Peyer's patch (tissue), 4 donors: Measurements from ENCODE around the gene PTPRJ. TPM values are rescaled to one million over a fixed set of nuclear protein-coding genes. Genes with fewer than 3 reads are reported as not detected.
"Not testable (repeated sequence)": the region's sequence is repeated elsewhere in the genome, so short reads cannot be mapped to it uniquely, and the experiment has no call there.

Source experiments
- DNase-seq, 3 donors: peaks; one replicate each; pipeline ENCODE4 v3.0.0-alpha.2; 2017 to 2019
- H3K27ac ChIP-seq, 4 donors: fragments of 200-600 bp; sonication (generic); one replicate each; pipeline ENCODE4 v1.5.1; 2016 to 2019
- H3K27me3 ChIP-seq, 2 donors: fragments of 200-600 bp; sonication (generic); one replicate each; pipeline ENCODE4 v1.5.1; 2019
- H3K36me3 ChIP-seq, 3 donors: fragments of 200-600 bp; sonication (generic); one replicate each; pipeline ENCODE4 v1.5.1; 2016 to 2019
- H3K4me1 ChIP-seq, 4 donors: fragments of 200-600 bp; sonication (generic); one replicate each; pipeline ENCODE4 v1.5.1; 2016 to 2019
- H3K4me3 ChIP-seq, 4 donors: fragments of 200-600 bp; sonication (generic); 1 replicate in 3 of 4; 2 replicates in 1 of 4; pipeline ENCODE4 v1.5.1; 2016 to 2019; ENCODE audit warnings: mild to moderate bottlenecking in 1 of 4
- H3K9me3 ChIP-seq, 4 donors: fragments of 200-600 bp; sonication (generic); one replicate each; pipeline ENCODE4 v1.5.1; 2016 to 2019; ENCODE audit warnings: mild to moderate bottlenecking in 1 of 4
- POLR2A ChIP-seq, 2 donors: fragments of 450-650 bp; IDR thresholded peaks; one replicate each; pipeline ENCODE4 v1.5.1; 2017; ENCODE audit warnings: antibody characterized with exemption in 2 of 2, mild to moderate bottlenecking in 2 of 2, moderate library complexity in 2 of 2
- total RNA-seq, 4 donors: library from RNA; depleted of rRNA; stranded (reverse); fragments of >200 nt; gene quantifications; one replicate each; pipeline ENCODE4 v1.1.0, GENCODE V29; 2016
- TF ChIP-seq, protein P1 (sequence below), 6 experiments: fragments of 450-650 bp in 4 of 6; fragments of 200-600 bp in 2 of 6; sonication (generic) in 1 of 6; IDR thresholded peaks; one replicate each; pipeline ENCODE4 v1.5.1; 2017 to 2019; ENCODE audit warnings: antibody characterized with exemption in 6 of 6, mild to moderate bottlenecking in 3 of 6, moderate library complexity in 1 of 6

Gene PTPRJ
- total RNA-seq, 4 donors from 2014 or later = 28.1 to 50.1 (median 37.5) TPM

DNA sequence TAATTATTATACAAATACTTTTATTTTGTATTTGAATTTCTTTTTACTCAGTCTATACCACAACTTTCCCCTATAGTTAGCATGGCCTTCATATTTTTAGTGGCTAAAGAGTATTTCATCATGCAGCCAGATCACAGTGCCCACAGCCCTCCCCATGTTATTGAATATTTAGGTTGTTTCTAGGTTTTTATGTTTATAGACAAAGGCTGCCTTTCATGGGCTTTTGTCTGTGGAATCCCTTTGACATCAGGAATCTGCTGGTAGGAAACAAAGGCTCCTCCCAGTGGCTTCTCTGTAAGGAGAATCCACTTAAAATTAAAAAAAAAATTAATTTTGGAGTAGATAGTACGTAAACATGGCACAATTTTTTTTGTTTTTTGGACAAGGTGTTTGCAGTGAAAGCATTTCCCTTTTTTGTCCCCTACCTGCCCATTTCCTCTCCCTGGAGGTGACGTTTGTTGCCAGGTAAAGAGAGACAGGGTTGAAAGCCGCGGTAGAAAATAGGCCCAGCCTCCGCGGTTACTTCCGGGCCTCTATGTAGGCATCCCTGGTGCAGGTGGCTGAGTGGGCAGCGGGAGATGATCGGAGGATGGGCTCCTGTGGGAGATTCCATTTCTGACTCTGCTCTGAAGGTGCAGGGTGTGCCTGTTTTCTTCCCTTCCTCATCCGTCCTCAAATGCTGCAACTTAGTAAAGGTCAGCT, 154.0 kb downstream of the PTPRJ start:
- no peaks in the 10 kb centered on the region for H3K9me3 ChIP-seq
- no peak for TF ChIP-seq POLR2A (IDR thresholded peaks at IDR 0.05)
- TF ChIP-seq, protein P1, sequence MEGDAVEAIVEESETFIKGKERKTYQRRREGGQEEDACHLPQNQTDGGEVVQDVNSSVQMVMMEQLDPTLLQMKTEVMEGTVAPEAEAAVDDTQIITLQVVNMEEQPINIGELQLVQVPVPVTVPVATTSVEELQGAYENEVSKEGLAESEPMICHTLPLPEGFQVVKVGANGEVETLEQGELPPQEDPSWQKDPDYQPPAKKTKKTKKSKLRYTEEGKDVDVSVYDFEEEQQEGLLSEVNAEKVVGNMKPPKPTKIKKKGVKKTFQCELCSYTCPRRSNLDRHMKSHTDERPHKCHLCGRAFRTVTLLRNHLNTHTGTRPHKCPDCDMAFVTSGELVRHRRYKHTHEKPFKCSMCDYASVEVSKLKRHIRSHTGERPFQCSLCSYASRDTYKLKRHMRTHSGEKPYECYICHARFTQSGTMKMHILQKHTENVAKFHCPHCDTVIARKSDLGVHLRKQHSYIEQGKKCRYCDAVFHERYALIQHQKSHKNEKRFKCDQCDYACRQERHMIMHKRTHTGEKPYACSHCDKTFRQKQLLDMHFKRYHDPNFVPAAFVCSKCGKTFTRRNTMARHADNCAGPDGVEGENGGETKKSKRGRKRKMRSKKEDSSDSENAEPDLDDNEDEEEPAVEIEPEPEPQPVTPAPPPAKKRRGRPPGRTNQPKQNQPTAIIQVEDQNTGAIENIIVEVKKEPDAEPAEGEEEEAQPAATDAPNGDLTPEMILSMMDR (IDR thresholded peaks at IDR 0.05) = no peak
- H3K27me3 ChIP-seq = no peaks in the 10 kb centered on the region
- H3K4me3 ChIP-seq = no peak overlapping the region
- no peak for DNase-seq
- H3K36me3 ChIP-seq = peaks cover 0 to 36% (median 0%) of the 10 kb centered on the region in 3 donors
- H3K27ac ChIP-seq = no peak overlapping the region
- H3K4me1 ChIP-seq = peaks cover 0 to 13% (median 0%) of the 10 kb centered on the region in 4 donors

DNA sequence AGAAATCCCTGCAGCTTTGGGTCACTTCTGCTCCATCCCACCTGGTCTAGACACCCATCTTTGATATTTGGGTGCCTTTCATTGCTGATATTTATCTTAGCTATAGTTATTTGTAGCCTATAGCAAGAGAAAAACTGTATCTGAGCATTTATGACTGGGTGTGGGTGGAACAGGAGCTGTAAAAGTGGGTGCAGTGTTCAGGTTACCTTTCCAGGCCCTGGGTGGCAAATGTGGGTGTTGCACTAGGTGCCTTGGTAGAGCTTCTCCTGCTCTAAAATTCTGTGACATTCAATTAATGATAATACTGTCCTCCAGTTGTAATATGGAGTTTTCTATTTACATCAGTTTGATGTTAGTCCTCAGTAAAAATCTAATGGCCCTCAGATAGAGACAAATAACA, 157.9 kb downstream of the PTPRJ start:
- H3K4me1 ChIP-seq = peaks cover 0 to 13% (median 0%) of the 10 kb centered on the region in 4 donors
- peaks cover 0 to 34% (median 0%) of the 10 kb centered on the region in 3 donors for H3K36me3 ChIP-seq
- peak overlapping the region in 1 of 4 donors; percentile 2 for H3K27ac ChIP-seq
- no peak for TF ChIP-seq POLR2A (IDR thresholded peaks at IDR 0.05)
- TF ChIP-seq, protein P1 (IDR thresholded peaks at IDR 0.05) = no peak
- H3K4me3 ChIP-seq = no peak overlapping the region
- no peaks in the 10 kb centered on the region for H3K9me3 ChIP-seq
- DNase-seq = no peak
- no peaks in the 10 kb centered on the region for H3K27me3 ChIP-seq

DNA sequence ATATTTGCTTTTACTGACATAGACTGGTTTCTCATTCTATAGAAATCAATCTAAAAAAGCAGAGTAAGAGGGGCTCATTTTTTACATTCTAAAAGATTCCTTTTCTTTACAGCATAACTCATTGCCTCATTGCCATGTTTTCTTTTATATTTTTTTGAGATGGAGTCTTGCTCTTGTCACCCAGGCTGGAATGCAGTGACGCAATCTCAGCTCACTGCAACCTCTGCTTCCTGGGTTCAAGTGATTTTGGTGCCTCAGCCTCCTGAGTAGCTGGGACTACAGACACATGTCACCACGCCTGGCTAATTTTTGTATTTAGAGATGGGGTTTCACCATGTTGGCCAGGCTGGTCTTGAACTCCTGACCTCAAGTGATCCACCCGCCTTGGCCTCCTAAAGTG, 159.5 kb downstream of the PTPRJ start:
- Histone ChIP-seq H3K4me1 (peaks cover 0 to 13% (median 0%) of the 10 kb centered on the region in 4 donors), H3K36me3 (peaks cover 0 to 51% (median 0%) of the 10 kb centered on the region in 3 donors)
- H3K27me3 ChIP-seq, H3K9me3 ChIP-seq, H3K4me3 ChIP-seq, DNase-seq, H3K27ac ChIP-seq: not testable (repeated sequence)

DNA sequence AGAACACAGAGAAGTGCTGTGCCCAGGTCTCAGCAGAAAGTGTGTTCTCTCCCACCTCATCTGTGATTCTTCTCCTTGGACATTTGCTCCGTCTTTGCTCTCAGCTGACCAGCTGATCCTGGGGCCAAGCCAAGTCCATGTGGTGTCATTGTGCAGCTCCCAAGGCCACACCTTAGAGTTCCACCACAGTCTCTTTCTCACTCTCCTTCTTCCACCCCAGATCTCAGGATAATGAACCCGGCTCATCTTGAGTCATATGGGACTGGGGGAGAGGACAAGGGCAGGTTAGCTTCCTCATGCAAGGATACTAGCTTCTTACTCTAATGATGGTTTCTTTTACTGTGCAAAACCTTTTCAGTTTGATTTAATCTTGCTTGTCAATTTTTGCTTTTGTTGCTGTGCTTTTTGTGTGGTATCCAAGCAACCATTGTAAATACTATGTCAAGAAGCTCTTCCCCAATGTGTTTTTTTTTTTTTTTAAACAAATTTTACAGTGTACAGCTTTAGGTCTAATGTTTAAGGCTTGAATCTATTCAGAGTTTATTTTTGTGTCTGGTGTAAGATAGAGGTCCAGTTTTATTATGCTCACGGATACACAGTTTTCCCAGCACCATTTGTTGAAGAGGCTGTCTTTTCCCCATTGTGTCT, 161.2 kb downstream of the PTPRJ start:
- H3K4me3 ChIP-seq = no peak overlapping the region
- TF ChIP-seq POLR2A (IDR thresholded peaks at IDR 0.05) = no peak
- TF ChIP-seq, protein P1 (IDR thresholded peaks at IDR 0.05) = no peak
- no peaks in the 10 kb centered on the region for H3K9me3 ChIP-seq
- no peaks in the 10 kb centered on the region for H3K27me3 ChIP-seq
- H3K36me3 ChIP-seq = peaks cover 0 to 66% (median 0%) of the 10 kb centered on the region in 3 donors
- no peak for DNase-seq
- peaks cover 0 to 13% (median 0%) of the 10 kb centered on the region in 4 donors for H3K4me1 ChIP-seq
- H3K27ac ChIP-seq = no peak overlapping the region

DNA sequence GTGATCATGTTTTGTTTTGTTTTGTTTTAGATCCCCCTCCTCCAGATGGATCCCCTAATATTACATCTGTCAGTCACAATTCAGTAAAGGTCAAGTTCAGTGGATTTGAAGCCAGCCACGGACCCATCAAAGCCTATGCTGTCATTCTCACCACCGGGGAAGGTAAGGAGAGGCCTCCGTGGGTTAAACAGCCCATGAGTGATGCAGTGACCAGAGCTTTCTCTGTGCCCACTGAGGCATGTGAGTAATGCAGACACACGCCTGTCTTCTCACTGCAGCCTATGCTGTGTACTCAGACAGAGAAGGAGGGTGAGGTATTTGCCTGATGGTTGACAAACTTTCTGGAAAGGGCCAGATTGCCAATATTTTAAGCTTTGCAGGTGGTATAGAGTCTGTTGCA, 162.5 kb downstream of the PTPRJ start:
- H3K36me3 ChIP-seq = peaks cover 0 to 68% (median 0%) of the 10 kb centered on the region in 3 donors
- no peaks in the 10 kb centered on the region for H3K27me3 ChIP-seq
- no peak for DNase-seq
- H3K4me1 ChIP-seq = peaks cover 0 to 7% (median 0%) of the 10 kb centered on the region in 4 donors
- H3K9me3 ChIP-seq = no peaks in the 10 kb centered on the region
- no peak overlapping the region for H3K4me3 ChIP-seq
- TF ChIP-seq, protein P1 (IDR thresholded peaks at IDR 0.05) = no peak
- TF ChIP-seq POLR2A (IDR thresholded peaks at IDR 0.05) = no peak
- H3K27ac ChIP-seq = no peak overlapping the region

DNA sequence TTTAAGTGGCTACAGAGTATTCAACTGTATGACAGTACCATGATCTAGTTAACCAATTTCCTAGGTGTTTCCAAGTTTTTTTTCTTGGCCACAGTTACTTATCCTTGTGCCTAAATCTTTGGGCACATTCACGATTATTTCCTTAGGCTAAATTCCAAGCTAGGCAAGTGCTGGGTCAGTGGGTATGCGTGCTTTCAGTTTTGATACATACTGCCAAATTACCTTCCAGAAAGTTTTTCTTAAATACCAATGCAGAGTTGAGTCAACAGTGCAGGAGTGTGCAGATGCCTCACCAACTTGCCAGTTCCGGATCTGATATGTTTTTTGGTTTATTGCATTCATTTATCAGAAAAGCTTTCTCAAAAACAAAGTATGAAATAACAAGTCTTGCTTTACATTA, 168.4 kb downstream of the PTPRJ start:
- H3K4me1 ChIP-seq = no peaks in the 10 kb centered on the region
- no peak for TF ChIP-seq POLR2A (IDR thresholded peaks at IDR 0.05)
- TF ChIP-seq, protein P1 (IDR thresholded peaks at IDR 0.05) = no peak
- no peak overlapping the region for H3K4me3 ChIP-seq
- DNase-seq = no peak
- H3K27me3 ChIP-seq = no peaks in the 10 kb centered on the region
- H3K27ac ChIP-seq = no peak overlapping the region
- H3K9me3 ChIP-seq = peaks cover 0 to 11% (median 1%) of the 10 kb centered on the region in 4 donors
- H3K36me3 ChIP-seq = peaks cover 0 to 70% (median 0%) of the 10 kb centered on the region in 3 donors
